H1 (cell line): Measurements from ENCODE around the gene LRCH1. TPM values are rescaled to one million over a fixed set of nuclear protein-coding genes. Genes with fewer than 3 reads are reported as not detected.

Source experiments
- CHD7 ChIP-seq: fragments of 300-600 bp; sonication (generic); IDR thresholded peaks from 2 replicates; pipeline ENCODE4 v1.7.1; 2012; ENCODE audit warnings: low read length, moderate library complexity, mild to moderate bottlenecking, inconsistent platforms; ENCODE audit not compliant: insufficient replicate concordance
- EGR1 ChIP-seq: IDR thresholded peaks from 2 replicates; pipeline ENCODE4 v1.6.1; 2011; ENCODE audit warnings: low read depth, low read length, borderline replicate concordance
- HDAC6 ChIP-seq: IDR thresholded peaks from one replicate; pipeline ENCODE4 v1.7.1; 2012; ENCODE audit warnings: low read depth, mild to moderate bottlenecking, inconsistent platforms, low read length, moderate library complexity
- JUND ChIP-seq: IDR thresholded peaks from 2 replicates; pipeline ENCODE4 v1.6.1; 2011; ENCODE audit warnings: mild to moderate bottlenecking, improper control_type of control experiment, low read length
- KDM5A ChIP-seq: fragments of 200-600 bp; IDR thresholded peaks from 2 replicates; pipeline ENCODE4 v1.7.1; 2012; ENCODE audit warnings: mild to moderate bottlenecking, low read length, inconsistent platforms, mixed read lengths
- SAP30 ChIP-seq: fragments of 300-600 bp; sonication (generic); IDR thresholded peaks from 2 replicates; pipeline ENCODE4 v1.7.1; 2012; ENCODE audit warnings: low read length, moderate library complexity, mild to moderate bottlenecking, inconsistent platforms; ENCODE audit not compliant: insufficient read depth, insufficient replicate concordance
- SIRT6 ChIP-seq: IDR thresholded peaks from one replicate; pipeline ENCODE4 v1.7.1; 2012; ENCODE audit warnings: low read length, inconsistent platforms
- SIX5 ChIP-seq: IDR thresholded peaks from 2 replicates; pipeline ENCODE4 v1.6.1; 2011; ENCODE audit warnings: mild to moderate bottlenecking, low read depth, low read length
- polyA plus RNA-seq, 7 experiments: library from polyadenylated mRNA; depleted of rRNA in 3 of 7; stranded (reverse) in 5 of 7; unstranded in 2 of 7; fragments of >200 nt in 5 of 7; fragments of 200-250 nt in 2 of 7; gene quantifications; 1 replicate in 5 of 7; 2 replicates in 1 of 7; 4 replicates in 1 of 7; pipeline versions ENCODE4 v1.2.1 to v1.2.3, GENCODE V29; 2011 to 2013; ENCODE audit warnings: missing spikeins in 2 of 7, mixed read lengths in 2 of 7
- total RNA-seq: library from RNA; stranded (reverse); fragmentation: NEBNext Ultra II Directional; extraction: Animal tissue kit (Norgen Biotek cat#: 25700); gene quantifications from 2 replicates; pipeline ENCODE4 v1.2.1, GENCODE V29; 2021
- TF ChIP-seq, protein P1 (sequence below): IDR thresholded peaks from 2 replicates; pipeline ENCODE4 v1.6.1; 2011; ENCODE audit warnings: low read depth, mild to moderate bottlenecking, low read length; ENCODE audit not compliant: insufficient read depth

The LRCH1 gene
- total and polyA plus RNA-seq, 2 of the 8 experiments (the other 6 are each of a cell fraction or from before 2014, with no cell fraction given), result 3.0 to 10.1 TPM

GRCh38 chr13:46598820-46599180, 45.8 kb downstream of the LRCH1 start (continued):
- no peak for TF ChIP-seq CHD7
- TF ChIP-seq SAP30, result no peak
- TF ChIP-seq EGR1, result no peak
- TF ChIP-seq SIX5, result no peak
- no peak for TF ChIP-seq HDAC6
- TF ChIP-seq KDM5A, result no peak
- TF ChIP-seq SIRT6, result no peak
- TF ChIP-seq, protein P1, sequence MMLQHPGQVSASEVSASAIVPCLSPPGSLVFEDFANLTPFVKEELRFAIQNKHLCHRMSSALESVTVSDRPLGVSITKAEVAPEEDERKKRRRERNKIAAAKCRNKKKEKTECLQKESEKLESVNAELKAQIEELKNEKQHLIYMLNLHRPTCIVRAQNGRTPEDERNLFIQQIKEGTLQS, result no peak
- no peak for TF ChIP-seq JUND
